Measurements from ENCODE around the gene DAAM1. TPM values are rescaled to one million over a fixed set of nuclear protein-coding genes. Genes with fewer than 3 reads are reported as not detected.

The DAAM1 gene
- polyA plus RNA-seq, 1 donor from 2014 or later = 161 TPM

DNA sequence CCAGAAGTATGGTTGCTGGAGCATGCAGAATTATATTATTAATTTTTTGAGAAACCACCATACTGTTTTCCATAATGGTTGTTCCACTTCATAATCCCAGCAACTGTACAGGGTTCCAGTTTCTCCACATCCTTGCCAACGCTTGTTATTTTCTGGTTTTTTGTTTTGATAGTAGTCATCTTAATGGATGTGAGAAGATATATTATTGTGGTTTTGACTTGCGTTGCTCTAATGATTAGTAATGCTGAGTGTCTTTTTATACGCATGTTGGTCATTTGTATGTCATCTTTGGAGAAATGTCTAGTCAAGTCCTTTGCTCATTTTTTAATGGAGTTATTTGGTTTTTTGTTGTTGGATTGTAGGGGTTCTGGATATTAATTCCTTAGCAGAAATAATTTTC is 58.1 kb downstream of the DAAM1 start:
- Histone ChIP-seq H4K20me1 (ENCODE audit: insufficient read depth) (peaks cover 16% of the 10 kb centered on the region), H3K27me3 (ENCODE audit: insufficient read depth, low read depth, low read length) (no peaks in the 10 kb centered on the region), H2AFZ (ENCODE audit: low read depth, low read length) (no peak overlapping the region), H3K4me2 (ENCODE audit: low read length) (no peak overlapping the region), H3F3A (ENCODE audit: insufficient read depth, low read length, poor library complexity, severe bottlenecking) (no peaks in the 10 kb centered on the region), H3K4me3 (ENCODE audit: low read length) (no peak overlapping the region), H3K79me2 (replicated peaks; ENCODE audit: insufficient read depth, low read length) (peaks cover 82% of the 10 kb centered on the region), H3K36me3 (ENCODE audit: insufficient read depth, low read length) (no peaks in the 10 kb centered on the region), H3K9me2 (ENCODE audit: insufficient read depth, low read length) (no peaks in the 10 kb centered on the region), H3K9me3 (ENCODE audit: low read length) (no peaks in the 10 kb centered on the region), H3K9ac (ENCODE audit: low read length) (no peak overlapping the region), H3K27ac (ENCODE audit: low read length) (no peak overlapping the region)
- TF ChIP-seq, protein P1, sequence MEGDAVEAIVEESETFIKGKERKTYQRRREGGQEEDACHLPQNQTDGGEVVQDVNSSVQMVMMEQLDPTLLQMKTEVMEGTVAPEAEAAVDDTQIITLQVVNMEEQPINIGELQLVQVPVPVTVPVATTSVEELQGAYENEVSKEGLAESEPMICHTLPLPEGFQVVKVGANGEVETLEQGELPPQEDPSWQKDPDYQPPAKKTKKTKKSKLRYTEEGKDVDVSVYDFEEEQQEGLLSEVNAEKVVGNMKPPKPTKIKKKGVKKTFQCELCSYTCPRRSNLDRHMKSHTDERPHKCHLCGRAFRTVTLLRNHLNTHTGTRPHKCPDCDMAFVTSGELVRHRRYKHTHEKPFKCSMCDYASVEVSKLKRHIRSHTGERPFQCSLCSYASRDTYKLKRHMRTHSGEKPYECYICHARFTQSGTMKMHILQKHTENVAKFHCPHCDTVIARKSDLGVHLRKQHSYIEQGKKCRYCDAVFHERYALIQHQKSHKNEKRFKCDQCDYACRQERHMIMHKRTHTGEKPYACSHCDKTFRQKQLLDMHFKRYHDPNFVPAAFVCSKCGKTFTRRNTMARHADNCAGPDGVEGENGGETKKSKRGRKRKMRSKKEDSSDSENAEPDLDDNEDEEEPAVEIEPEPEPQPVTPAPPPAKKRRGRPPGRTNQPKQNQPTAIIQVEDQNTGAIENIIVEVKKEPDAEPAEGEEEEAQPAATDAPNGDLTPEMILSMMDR (IDR thresholded peaks at IDR 0.05; ENCODE audit: poor library complexity, severe bottlenecking) = no peak
- TF ChIP-seq POLR2AphosphoS5 (IDR thresholded peaks at IDR 0.05) = no peak
- TF ChIP-seq RAD21 (conservative IDR thresholded peaks at IDR 0.05) = no peak
- TF ChIP-seq SMC3 (conservative IDR thresholded peaks at IDR 0.05; ENCODE audit: poor library complexity) = no peak

GRCh38 chr14:59247801-59248584 is 59.5 kb downstream of the DAAM1 start:
- peaks cover 71% of the 10 kb centered on the region for H3K79me2 ChIP-seq (replicated peaks; ENCODE audit: insufficient read depth, low read length)
- peaks cover 21% of the 10 kb centered on the region for H4K20me1 ChIP-seq (ENCODE audit: insufficient read depth)
- TF ChIP-seq POLR2AphosphoS5 (IDR thresholded peaks at IDR 0.05) (no peak), MXI1 (conservative IDR thresholded peaks at IDR 0.05; ENCODE audit: poor library complexity, severe bottlenecking) (no peak), EZH2 (IDR thresholded peaks at IDR 0.05; ENCODE audit: borderline replicate concordance, insufficient read depth, low read length, poor library complexity, severe bottlenecking) (no peak), TAF1 (IDR thresholded peaks at IDR 0.05; ENCODE audit: low read depth) (no peak), RAD21 (conservative IDR thresholded peaks at IDR 0.05) (no peak), SMC3 (conservative IDR thresholded peaks at IDR 0.05; ENCODE audit: poor library complexity) (no peak), EP300 (conservative IDR thresholded peaks at IDR 0.05; ENCODE audit: poor library complexity, severe bottlenecking) (no peak)
- TF ChIP-seq, protein P2, sequence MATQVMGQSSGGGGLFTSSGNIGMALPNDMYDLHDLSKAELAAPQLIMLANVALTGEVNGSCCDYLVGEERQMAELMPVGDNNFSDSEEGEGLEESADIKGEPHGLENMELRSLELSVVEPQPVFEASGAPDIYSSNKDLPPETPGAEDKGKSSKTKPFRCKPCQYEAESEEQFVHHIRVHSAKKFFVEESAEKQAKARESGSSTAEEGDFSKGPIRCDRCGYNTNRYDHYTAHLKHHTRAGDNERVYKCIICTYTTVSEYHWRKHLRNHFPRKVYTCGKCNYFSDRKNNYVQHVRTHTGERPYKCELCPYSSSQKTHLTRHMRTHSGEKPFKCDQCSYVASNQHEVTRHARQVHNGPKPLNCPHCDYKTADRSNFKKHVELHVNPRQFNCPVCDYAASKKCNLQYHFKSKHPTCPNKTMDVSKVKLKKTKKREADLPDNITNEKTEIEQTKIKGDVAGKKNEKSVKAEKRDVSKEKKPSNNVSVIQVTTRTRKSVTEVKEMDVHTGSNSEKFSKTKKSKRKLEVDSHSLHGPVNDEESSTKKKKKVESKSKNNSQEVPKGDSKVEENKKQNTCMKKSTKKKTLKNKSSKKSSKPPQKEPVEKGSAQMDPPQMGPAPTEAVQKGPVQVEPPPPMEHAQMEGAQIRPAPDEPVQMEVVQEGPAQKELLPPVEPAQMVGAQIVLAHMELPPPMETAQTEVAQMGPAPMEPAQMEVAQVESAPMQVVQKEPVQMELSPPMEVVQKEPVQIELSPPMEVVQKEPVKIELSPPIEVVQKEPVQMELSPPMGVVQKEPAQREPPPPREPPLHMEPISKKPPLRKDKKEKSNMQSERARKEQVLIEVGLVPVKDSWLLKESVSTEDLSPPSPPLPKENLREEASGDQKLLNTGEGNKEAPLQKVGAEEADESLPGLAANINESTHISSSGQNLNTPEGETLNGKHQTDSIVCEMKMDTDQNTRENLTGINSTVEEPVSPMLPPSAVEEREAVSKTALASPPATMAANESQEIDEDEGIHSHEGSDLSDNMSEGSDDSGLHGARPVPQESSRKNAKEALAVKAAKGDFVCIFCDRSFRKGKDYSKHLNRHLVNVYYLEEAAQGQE (IDR thresholded peaks at IDR 0.05; ENCODE audit: borderline replicate concordance) = no peak
- TF ChIP-seq, protein P1 (IDR thresholded peaks at IDR 0.05; ENCODE audit: poor library complexity, severe bottlenecking) = no peak
- no peak overlapping the region for H2AFZ ChIP-seq (ENCODE audit: low read depth, low read length)
- H3K36me3 ChIP-seq (ENCODE audit: insufficient read depth, low read length) = no peaks in the 10 kb centered on the region
- no peaks in the 10 kb centered on the region for H3K27me3 ChIP-seq (ENCODE audit: insufficient read depth, low read depth, low read length)
- no peak overlapping the region for H3K4me3 ChIP-seq (ENCODE audit: low read length)
- no peaks in the 10 kb centered on the region for H3K9me3 ChIP-seq (ENCODE audit: low read length)
- no peak overlapping the region for H3K9ac ChIP-seq (ENCODE audit: low read length)
- H3F3A ChIP-seq (ENCODE audit: insufficient read depth, low read length, poor library complexity, severe bottlenecking) = no peaks in the 10 kb centered on the region
- no peaks in the 10 kb centered on the region for H3K9me2 ChIP-seq (ENCODE audit: insufficient read depth, low read length)
- H3K27ac ChIP-seq (ENCODE audit: low read length) = no peak overlapping the region
- no peak overlapping the region for H3K4me2 ChIP-seq (ENCODE audit: low read length)

Data from neural cell (in vitro differentiated cells).